ENCODE data around the gene COL19A1. TPM values are rescaled to one million over a fixed set of nuclear protein-coding genes. Genes with fewer than 3 reads are reported as not detected.

COL19A1 gene
- total and polyA plus RNA-seq, 2 of the 13 experiments (the other 11 are each of a cell fraction or from before 2014, with no cell fraction given), result not detected

GRCh38 chr6:69832558-69832957 lies 33.8 kb upstream of the COL19A1 start:
- ATAC-seq, result no peak
- H3K9me3 ChIP-seq (ENCODE audit: low read length), result no peaks in the 10 kb centered on the region
- no peaks in the 10 kb centered on the region for H3K4me1 ChIP-seq (ENCODE audit: insufficient read depth, low read length)
- H4K20me1 ChIP-seq (ENCODE audit: insufficient read depth, low read length), result no peaks in the 10 kb centered on the region
- no peak overlapping the region for H3K4me3 ChIP-seq (replicated peaks in 1 of 3; ENCODE audit: insufficient read depth in 1 of 3, low read depth in 2 of 3, low read length in 3 of 3)
- FAIRE-seq, result no peak
- DNase-seq (ENCODE audit: low spot score), result no peak
- no TSS peak for BruUV-seq (replicated peaks)
- in situ Hi-C loops (cut with HindIII; ENCODE audit: extremely low pct_ligation_motif_present, low pct_unique_long_range_greater_than_20kb), result no loop called here
- H3K27me3 ChIP-seq (ENCODE audit: control insufficient read depth in 1 of 2, insufficient read depth in 2 of 2, low read length in 2 of 2), result no peaks in the 10 kb centered on the region
- no peaks in the 10 kb centered on the region for H3K36me3 ChIP-seq (replicated peaks in 1 of 2; ENCODE audit: control insufficient read depth in 1 of 2, insufficient read depth in 2 of 2, low read length in 2 of 2)
- intact Hi-C loops (cut with micrococcal nuclease; ENCODE audit: unreplicated experiment), result loop anchor here (10.0 kb wide), 1 partner anchor 332 kb away; no protein-coding TSS in a partner anchor
- no peaks in the 10 kb centered on the region for H3K79me2 ChIP-seq (ENCODE audit: insufficient read depth, low read length)
- H3K27ac ChIP-seq (ENCODE audit: extremely low read length, insufficient read depth, low read length), result no peak overlapping the region
- no peak overlapping the region for H2AFZ ChIP-seq (ENCODE audit: low read length)
- POLR2A ChIA-PET, result no interaction called here
- CTCF ChIA-PET (ENCODE audit: low intra/inter-chr PET ratio, low total read pairs), result no interaction called here
- no peak overlapping the region for H3K4me2 ChIP-seq (ENCODE audit: low read depth, low read length)
- no peak overlapping the region for H3K9ac ChIP-seq (ENCODE audit: insufficient read depth, low read depth, low read length)
- no peak for TF ChIP-seq SRSF9 (IDR thresholded peaks at IDR 0.05; ENCODE audit: borderline replicate concordance, insufficient read depth, low read depth, low read length, poor library complexity, severe bottlenecking)
- TF ChIP-seq PHF8 (CRISPR knock-in tag; IDR thresholded peaks at IDR 0.05), result no peak
- TF ChIP-seq, protein P1, sequence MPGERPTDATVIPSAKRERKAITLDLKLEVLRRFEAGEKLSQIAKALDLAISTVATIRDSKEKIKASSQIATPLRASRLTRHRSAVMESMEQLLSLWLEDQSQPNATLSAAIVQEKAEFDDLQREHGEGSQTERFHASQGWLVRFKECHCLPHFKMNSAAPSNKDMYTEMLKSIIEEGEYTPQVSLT (CRISPR knock-in tag; IDR thresholded peaks at IDR 0.05; ENCODE audit: borderline replicate concordance, low read depth), result no peak
- no peak for TF ChIP-seq ISL2 (CRISPR knock-in tag; IDR thresholded peaks at IDR 0.05)
- no peak for TF ChIP-seq CHD2 (IDR thresholded peaks at IDR 0.05; ENCODE audit: low read depth, low read length)
- no peak for TF ChIP-seq TCF7 (IDR thresholded peaks at IDR 0.05; ENCODE audit: low read depth)
- no peak for TF ChIP-seq HOXA7 (CRISPR knock-in tag; IDR thresholded peaks at IDR 0.05)
- TF ChIP-seq, protein P2, sequence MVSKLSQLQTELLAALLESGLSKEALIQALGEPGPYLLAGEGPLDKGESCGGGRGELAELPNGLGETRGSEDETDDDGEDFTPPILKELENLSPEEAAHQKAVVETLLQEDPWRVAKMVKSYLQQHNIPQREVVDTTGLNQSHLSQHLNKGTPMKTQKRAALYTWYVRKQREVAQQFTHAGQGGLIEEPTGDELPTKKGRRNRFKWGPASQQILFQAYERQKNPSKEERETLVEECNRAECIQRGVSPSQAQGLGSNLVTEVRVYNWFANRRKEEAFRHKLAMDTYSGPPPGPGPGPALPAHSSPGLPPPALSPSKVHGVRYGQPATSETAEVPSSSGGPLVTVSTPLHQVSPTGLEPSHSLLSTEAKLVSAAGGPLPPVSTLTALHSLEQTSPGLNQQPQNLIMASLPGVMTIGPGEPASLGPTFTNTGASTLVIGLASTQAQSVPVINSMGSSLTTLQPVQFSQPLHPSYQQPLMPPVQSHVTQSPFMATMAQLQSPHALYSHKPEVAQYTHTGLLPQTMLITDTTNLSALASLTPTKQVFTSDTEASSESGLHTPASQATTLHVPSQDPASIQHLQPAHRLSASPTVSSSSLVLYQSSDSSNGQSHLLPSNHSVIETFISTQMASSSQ (IDR thresholded peaks at IDR 0.05; ENCODE audit: low read depth), result no peak
- TF ChIP-seq, protein P2 (CRISPR knock-in tag; IDR thresholded peaks at IDR 0.05; ENCODE audit: borderline replicate concordance), result no peak
- TF ChIP-seq RBFOX2 (IDR thresholded peaks at IDR 0.05; ENCODE audit: low read depth, low read length), result no peak
- TF ChIP-seq ZNF616 (CRISPR knock-in tag; IDR thresholded peaks at IDR 0.05; ENCODE audit: low read depth), result no peak
- TF ChIP-seq ZNF124 (CRISPR knock-in tag; IDR thresholded peaks at IDR 0.05), result no peak
- TF ChIP-seq, protein P3, sequence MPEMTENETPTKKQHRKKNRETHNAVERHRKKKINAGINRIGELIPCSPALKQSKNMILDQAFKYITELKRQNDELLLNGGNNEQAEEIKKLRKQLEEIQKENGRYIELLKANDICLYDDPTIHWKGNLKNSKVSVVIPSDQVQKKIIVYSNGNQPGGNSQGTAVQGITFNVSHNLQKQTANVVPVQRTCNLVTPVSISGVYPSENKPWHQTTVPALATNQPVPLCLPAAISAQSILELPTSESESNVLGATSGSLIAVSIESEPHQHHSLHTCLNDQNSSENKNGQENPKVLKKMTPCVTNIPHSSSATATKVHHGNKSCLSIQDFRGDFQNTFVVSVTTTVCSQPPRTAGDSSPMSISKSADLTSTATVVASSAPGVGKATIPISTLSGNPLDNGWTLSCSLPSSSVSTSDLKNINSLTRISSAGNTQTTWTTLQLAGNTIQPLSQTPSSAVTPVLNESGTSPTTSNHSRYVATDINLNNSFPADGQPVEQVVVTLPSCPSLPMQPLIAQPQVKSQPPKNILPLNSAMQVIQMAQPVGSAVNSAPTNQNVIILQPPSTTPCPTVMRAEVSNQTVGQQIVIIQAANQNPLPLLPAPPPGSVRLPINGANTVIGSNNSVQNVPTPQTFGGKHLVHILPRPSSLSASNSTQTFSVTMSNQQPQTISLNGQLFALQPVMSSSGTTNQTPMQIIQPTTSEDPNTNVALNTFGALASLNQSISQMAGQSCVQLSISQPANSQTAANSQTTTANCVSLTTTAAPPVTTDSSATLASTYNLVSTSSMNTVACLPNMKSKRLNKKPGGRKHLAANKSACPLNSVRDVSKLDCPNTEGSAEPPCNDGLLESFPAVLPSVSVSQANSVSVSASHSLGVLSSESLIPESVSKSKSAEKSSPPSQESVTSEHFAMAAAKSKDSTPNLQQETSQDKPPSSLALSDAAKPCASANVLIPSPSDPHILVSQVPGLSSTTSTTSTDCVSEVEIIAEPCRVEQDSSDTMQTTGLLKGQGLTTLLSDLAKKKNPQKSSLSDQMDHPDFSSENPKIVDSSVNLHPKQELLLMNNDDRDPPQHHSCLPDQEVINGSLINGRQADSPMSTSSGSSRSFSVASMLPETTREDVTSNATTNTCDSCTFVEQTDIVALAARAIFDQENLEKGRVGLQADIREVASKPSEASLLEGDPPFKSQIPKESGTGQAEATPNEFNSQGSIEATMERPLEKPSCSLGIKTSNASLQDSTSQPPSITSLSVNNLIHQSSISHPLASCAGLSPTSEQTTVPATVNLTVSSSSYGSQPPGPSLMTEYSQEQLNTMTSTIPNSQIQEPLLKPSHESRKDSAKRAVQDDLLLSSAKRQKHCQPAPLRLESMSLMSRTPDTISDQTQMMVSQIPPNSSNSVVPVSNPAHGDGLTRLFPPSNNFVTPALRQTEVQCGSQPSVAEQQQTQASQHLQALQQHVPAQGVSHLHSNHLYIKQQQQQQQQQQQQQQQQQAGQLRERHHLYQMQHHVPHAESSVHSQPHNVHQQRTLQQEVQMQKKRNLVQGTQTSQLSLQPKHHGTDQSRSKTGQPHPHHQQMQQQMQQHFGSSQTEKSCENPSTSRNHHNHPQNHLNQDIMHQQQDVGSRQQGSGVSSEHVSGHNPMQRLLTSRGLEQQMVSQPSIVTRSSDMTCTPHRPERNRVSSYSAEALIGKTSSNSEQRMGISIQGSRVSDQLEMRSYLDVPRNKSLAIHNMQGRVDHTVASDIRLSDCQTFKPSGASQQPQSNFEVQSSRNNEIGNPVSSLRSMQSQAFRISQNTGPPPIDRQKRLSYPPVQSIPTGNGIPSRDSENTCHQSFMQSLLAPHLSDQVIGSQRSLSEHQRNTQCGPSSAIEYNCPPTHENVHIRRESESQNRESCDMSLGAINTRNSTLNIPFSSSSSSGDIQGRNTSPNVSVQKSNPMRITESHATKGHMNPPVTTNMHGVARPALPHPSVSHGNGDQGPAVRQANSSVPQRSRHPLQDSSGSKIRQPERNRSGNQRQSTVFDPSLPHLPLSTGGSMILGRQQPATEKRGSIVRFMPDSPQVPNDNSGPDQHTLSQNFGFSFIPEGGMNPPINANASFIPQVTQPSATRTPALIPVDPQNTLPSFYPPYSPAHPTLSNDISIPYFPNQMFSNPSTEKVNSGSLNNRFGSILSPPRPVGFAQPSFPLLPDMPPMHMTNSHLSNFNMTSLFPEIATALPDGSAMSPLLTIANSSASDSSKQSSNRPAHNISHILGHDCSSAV (CRISPR knock-in tag; IDR thresholded peaks at IDR 0.05; ENCODE audit: borderline replicate concordance), result no peak
